Renal cortex interstitium (tissue), 11 donors: ENCODE results near the gene LMO1. TPM values are rescaled to one million over a fixed set of nuclear protein-coding genes. Genes with fewer than 3 reads are reported as not detected.
A peak's percentile ranks its signal among the peaks of the same experiment; 100 is the strongest.

Source experiments
- DNase-seq, 11 donors: peaks; one replicate each; pipeline ENCODE4 v3.0.0-alpha.2; 2013; ENCODE audit warnings: low read depth in 9 of 11, low spot score in 4 of 11; ENCODE audit errors: extremely low read depth in 1 of 11
- polyA plus RNA-seq, 3 donors: library from polyadenylated mRNA; unstranded; fragments of 120-200 nt; gene quantifications; one replicate each; pipeline ENCODE4 v1.2.1, GENCODE V29; 2013; ENCODE audit not compliant: insufficient read length in 3 of 3

The LMO1 gene
- polyA plus RNA-seq, 3 donors = 0.25 to 1.2 (median 1.0) TPM

GRCh38 chr11:8290081-8290810, 26.6 kb upstream of the LMO1 start:
- no peak for DNase-seq

GRCh38 chr11:8289492-8289918, 25.8 kb upstream of the LMO1 start:
- DNase-seq = no peak

- no peak for DNase-seq
Observed at GRCh38 chr11:8288824-8289491, 25.3 kb upstream of the LMO1 start.

- DNase-seq = no peak
Observed at GRCh38 chr11:8288166-8288772, 24.6 kb upstream of the LMO1 start.

GRCh38 chr11:8287703-8288102, 24.0 kb upstream of the LMO1 start:
- no peak for DNase-seq

- no peak for DNase-seq
Observed at GRCh38 chr11:8287297-8287696, 23.6 kb upstream of the LMO1 start.

GRCh38 chr11:8286886-8287285, 23.2 kb upstream of the LMO1 start:
- DNase-seq = no peak

- no peak for DNase-seq
Observed at GRCh38 chr11:8285796-8286195, 22.1 kb upstream of the LMO1 start.

- DNase-seq = no peak
Observed at GRCh38 chr11:8285228-8285627, 21.6 kb upstream of the LMO1 start.

GRCh38 chr11:8283465-8284230, 20.0 kb upstream of the LMO1 start:
- DNase-seq = peak in 1 of 11 donors; percentile 66

GRCh38 chr11:8283100-8283464, 19.4 kb upstream of the LMO1 start:
- DNase-seq = no peak

- DNase-seq = peak in 1 of 11 donors; percentile 34
Observed at GRCh38 chr11:8282631-8283030, 19.0 kb upstream of the LMO1 start.

- no peak for DNase-seq
Observed at GRCh38 chr11:8281266-8281665, 17.6 kb upstream of the LMO1 start.

GRCh38 chr11:8277691-8278090, 14.0 kb upstream of the LMO1 start:
- no peak for DNase-seq

GRCh38 chr11:8276528-8276927, 12.8 kb upstream of the LMO1 start:
- no peak for DNase-seq

GRCh38 chr11:8273287-8273686, 9.6 kb upstream of the LMO1 start:
- DNase-seq = no peak

- no peak for DNase-seq
Observed at GRCh38 chr11:8271106-8271886, 7.6 kb upstream of the LMO1 start.

GRCh38 chr11:8269636-8270035, 6.0 kb upstream of the LMO1 start:
- DNase-seq = no peak
